ENCODE data around the gene ESYT3. TPM values are rescaled to one million over a fixed set of nuclear protein-coding genes. Genes with fewer than 3 reads are reported as not detected.

ESYT3 gene
- polyA plus RNA-seq, 3 donors, result not detected

- H3K27ac Mint-ChIP-seq, result no peak overlapping the region
- H3K4me3 Mint-ChIP-seq, result no peak overlapping the region
Observed at GRCh38 chr3:138463724-138464490, 29.5 kb downstream of the ESYT3 start.

GRCh38 chr3:138464491-138464860 is 30.1 kb downstream of the ESYT3 start:
- H3K36me3 ChIP-seq (replicated peaks in 1 of 2; ENCODE audit: control insufficient read depth in 1 of 2, insufficient read depth in 2 of 2, low read length in 2 of 2), result no peaks in the 10 kb centered on the region
- WGBS (ENCODE audit: insufficient coverage), result 90% methylated on average over 1 of the region's 2 CpGs
- no peaks in the 10 kb centered on the region for H3K4me1 ChIP-seq (ENCODE audit: control insufficient read depth in 1 of 2, insufficient read depth in 2 of 2, low read length in 2 of 2)
- no peaks in the 10 kb centered on the region for H3K36me3 Mint-ChIP-seq
- H3K27ac Mint-ChIP-seq, result peak overlapping the region in 1 of 7 donors; percentile 65
- no peak overlapping the region for H2AFZ ChIP-seq (ENCODE audit: insufficient read depth, low read depth, low read length, poor library complexity, severe bottlenecking)
- intact Hi-C loops (cut with micrococcal nuclease), result no loop called here
- H3K79me2 ChIP-seq (ENCODE audit: insufficient read depth, low read length), result no peaks in the 10 kb centered on the region
- H3K4me2 ChIP-seq (replicated peaks; ENCODE audit: extremely low read depth, low read length, poor library complexity, severe bottlenecking), result no peak overlapping the region
- H4K20me1 ChIP-seq (ENCODE audit: insufficient read depth, low read length), result no peaks in the 10 kb centered on the region
- H3K4me3 Mint-ChIP-seq, result no peak overlapping the region
- no peak overlapping the region for H3K27ac ChIP-seq (ENCODE audit: low read depth in 1 of 2, low read length in 2 of 2)
- H3K9me3 ChIP-seq (replicated peaks in 1 of 2; ENCODE audit: control insufficient read depth in 1 of 2, insufficient read depth in 1 of 2, low read length in 2 of 2), result no peaks in the 10 kb centered on the region
- H3K27me3 Mint-ChIP-seq (ENCODE audit: low read depth in 3 of 3), result peaks cover 2 to 15% (median 3%) of the 10 kb centered on the region in 3 donors
- no peak overlapping the region for H3K4me3 ChIP-seq (replicated peaks in 1 of 3; ENCODE audit: low read depth in 2 of 3, low read length in 3 of 3)
- peaks cover 0 to 3% (median 0%) of the 10 kb centered on the region in 7 donors for H3K9me3 Mint-ChIP-seq
- DNase-seq, result no peak
- H3K9ac ChIP-seq (ENCODE audit: insufficient read depth, low read length, poor library complexity, severe bottlenecking), result no peak overlapping the region
- no peaks in the 10 kb centered on the region for H3K4me1 Mint-ChIP-seq
- TF ChIP-seq CTCF (IDR thresholded peaks at IDR 0.05), result no peak
- H3K27me3 ChIP-seq (ENCODE audit: control insufficient read depth in 2 of 2, insufficient read depth in 2 of 2, low read length in 2 of 2), result no peaks in the 10 kb centered on the region

More at GRCh38 chr3:138463724-138464490, 29.5 kb downstream of the ESYT3 start:
- Histone ChIP-seq H3K27me3 (ENCODE audit: control insufficient read depth in 2 of 2, insufficient read depth in 2 of 2, low read length in 2 of 2) (no peaks in the 10 kb centered on the region), H3K27ac (ENCODE audit: low read depth in 1 of 2, low read length in 2 of 2) (no peak overlapping the region), H4K20me1 (ENCODE audit: insufficient read depth, low read length) (no peaks in the 10 kb centered on the region), H3K4me2 (replicated peaks; ENCODE audit: extremely low read depth, low read length, poor library complexity, severe bottlenecking) (no peak overlapping the region), H3K9ac (ENCODE audit: insufficient read depth, low read length, poor library complexity, severe bottlenecking) (no peak overlapping the region), H2AFZ (ENCODE audit: insufficient read depth, low read depth, low read length, poor library complexity, severe bottlenecking) (no peak overlapping the region), H3K79me2 (ENCODE audit: insufficient read depth, low read length) (no peaks in the 10 kb centered on the region), H3K36me3 (replicated peaks in 1 of 2; ENCODE audit: control insufficient read depth in 1 of 2, insufficient read depth in 2 of 2, low read length in 2 of 2) (no peaks in the 10 kb centered on the region), H3K4me3 (replicated peaks in 1 of 3; ENCODE audit: low read depth in 2 of 3, low read length in 3 of 3) (no peak overlapping the region), H3K9me3 (replicated peaks in 1 of 2; ENCODE audit: control insufficient read depth in 1 of 2, insufficient read depth in 1 of 2, low read length in 2 of 2) (no peaks in the 10 kb centered on the region), H3K4me1 (ENCODE audit: control insufficient read depth in 1 of 2, insufficient read depth in 2 of 2, low read length in 2 of 2) (no peaks in the 10 kb centered on the region)
- intact Hi-C loops (cut with micrococcal nuclease), result no loop called here
- H3K36me3 Mint-ChIP-seq, result no peaks in the 10 kb centered on the region
- 85% methylated on average over 6 of the region's 6 CpGs for WGBS (ENCODE audit: insufficient coverage)
- H3K9me3 Mint-ChIP-seq, result peaks cover 0 to 3% (median 0%) of the 10 kb centered on the region in 7 donors
- DNase-seq, result no peak
- TF ChIP-seq CTCF (IDR thresholded peaks at IDR 0.05), result no peak
- H3K4me1 Mint-ChIP-seq, result no peaks in the 10 kb centered on the region
- peaks cover 2 to 15% (median 3%) of the 10 kb centered on the region in 3 donors for H3K27me3 Mint-ChIP-seq (ENCODE audit: low read depth in 3 of 3)

All from CD14-positive monocyte (primary cell).